Naive thymus-derived CD4-positive, alpha-beta T cell (primary cell): ENCODE data around the gene PSME3. TPM values are rescaled to one million over a fixed set of nuclear protein-coding genes. Genes with fewer than 3 reads are reported as not detected.

Experiments used
- ATAC-seq: fragments of 150-1000 bp; cut with Tn5 transposase; 2 replicates; pipeline ENCODE4 v1.10.0; 2021; ENCODE audit warnings: mild to moderate bottlenecking, moderate library complexity
- CTCF ChIA-PET: fragments of 350-600 bp; sonication (Branson Sonifier 250); formaldehyde crosslinking; loops from one replicate; lab custom pipeline; 2021; ENCODE audit warnings: antibody characterized with exemption; lab: Charles Lee
- POLR2A ChIA-PET: fragments of 350-600 bp; sonication (Branson Sonifier 250); formaldehyde crosslinking; loops from one replicate; lab custom pipeline; 2021; ENCODE audit warnings: antibody characterized with exemption, inconsistent platforms; lab: Charles Lee
- DNase-seq, 9 donors: peaks; one replicate each; pipeline versions ENCODE4 v3.0.0 to v3.0.0-alpha.2; 2020 to 2022; ENCODE audit warnings: mixed read lengths in 1 of 9
- H3K27ac ChIP-seq: one replicate; pipeline ENCODE4 v1.7.0; 2013; ENCODE audit warnings: mild to moderate bottlenecking, low read depth, low read length, moderate library complexity
- H3K27me3 ChIP-seq, 2 donors: one replicate each; pipeline ENCODE4 v1.7.0; 2013; ENCODE audit warnings: low read length in 2 of 2, mild to moderate bottlenecking in 2 of 2, moderate library complexity in 2 of 2; ENCODE audit not compliant: control insufficient read depth in 2 of 2, insufficient read depth in 2 of 2
- H3K36me3 ChIP-seq, 3 experiments: 1 replicate in 2 of 3; 2 replicates in 1 of 3; pipeline ENCODE4 v1.7.0; 2013; ENCODE audit warnings: low read length in 3 of 3, mild to moderate bottlenecking in 3 of 3, moderate library complexity in 1 of 3; ENCODE audit not compliant: insufficient read depth in 3 of 3, control insufficient read depth in 2 of 3
- H3K4me1 ChIP-seq, 2 donors: one replicate each; pipeline ENCODE4 v1.7.0; 2013; ENCODE audit warnings: low read length in 2 of 2, mild to moderate bottlenecking in 2 of 2, moderate library complexity in 1 of 2; ENCODE audit not compliant: control insufficient read depth in 2 of 2, insufficient read depth in 2 of 2
- H3K4me3 ChIP-seq: 2 replicates; pipeline ENCODE4 v1.7.0; 2013; ENCODE audit warnings: mild to moderate bottlenecking, low read length
- H3K9me3 ChIP-seq, 3 experiments: 1 replicate in 2 of 3; 2 replicates in 1 of 3; pipeline ENCODE4 v1.7.0; 2013; ENCODE audit warnings: low read length in 3 of 3; ENCODE audit not compliant: control insufficient read depth in 2 of 3
- H3K27ac Mint-ChIP-seq, 9 donors: one replicate each; pipeline ENCODE4 v1.8.0; 2020 to 2022; ENCODE audit warnings: mixed read lengths in 9 of 9, mild to moderate bottlenecking in 8 of 9, moderate library complexity in 5 of 9, inconsistent platforms in 2 of 9
- H3K27me3 Mint-ChIP-seq, 5 donors: one replicate each; pipeline ENCODE4 v1.8.0; 2021 to 2022; ENCODE audit warnings: mixed read lengths in 5 of 5, mild to moderate bottlenecking in 1 of 5
- H3K36me3 Mint-ChIP-seq, 5 donors: one replicate each; pipeline ENCODE4 v1.8.0; 2020 to 2022; ENCODE audit warnings: mixed read lengths in 5 of 5, mild to moderate bottlenecking in 3 of 5, inconsistent platforms in 1 of 5
- H3K4me1 Mint-ChIP-seq, 7 donors: one replicate each; pipeline ENCODE4 v1.8.0; 2020 to 2022; ENCODE audit warnings: mixed read lengths in 7 of 7, mild to moderate bottlenecking in 3 of 7, inconsistent platforms in 1 of 7
- H3K4me3 Mint-ChIP-seq, 10 donors: one replicate each; pipeline ENCODE4 v1.8.0; 2020 to 2022; ENCODE audit warnings: mild to moderate bottlenecking in 10 of 10, mixed read lengths in 10 of 10, moderate library complexity in 6 of 10, inconsistent platforms in 2 of 10
- H3K9me3 Mint-ChIP-seq, 11 donors: one replicate each; pipeline ENCODE4 v1.8.0; 2020 to 2022; ENCODE audit warnings: mixed read lengths in 11 of 11, mild to moderate bottlenecking in 4 of 11, inconsistent platforms in 1 of 11, moderate library complexity in 1 of 11
- intact Hi-C, 2 donors: fragments of 100-400 bp; cut with micrococcal nuclease; formaldehyde crosslinking; loops; one replicate each; pipeline ENCODE4 v1.15.1; 2023
- polyA plus RNA-seq, 2 donors: library from polyadenylated mRNA; unstranded; fragments of 300-500 nt; fragmentation: Illumina TruSeq; gene quantifications; one replicate each; pipeline ENCODE4 v1.2.3, GENCODE V29; 2021
- total RNA-seq, 6 experiments: library from RNA in 5 of 6; stranded (reverse) in 5 of 6; gene quantifications; 1 replicate in 5 of 6; 2 replicates in 1 of 6; pipeline ENCODE4 v1.2.3 and lab custom pipeline; 2021 to 2026

The PSME3 gene
- total and polyA plus RNA-seq, 7 experiments from 2014 or later = 53.8 to 116 (median 74.6) TPM

DNA sequence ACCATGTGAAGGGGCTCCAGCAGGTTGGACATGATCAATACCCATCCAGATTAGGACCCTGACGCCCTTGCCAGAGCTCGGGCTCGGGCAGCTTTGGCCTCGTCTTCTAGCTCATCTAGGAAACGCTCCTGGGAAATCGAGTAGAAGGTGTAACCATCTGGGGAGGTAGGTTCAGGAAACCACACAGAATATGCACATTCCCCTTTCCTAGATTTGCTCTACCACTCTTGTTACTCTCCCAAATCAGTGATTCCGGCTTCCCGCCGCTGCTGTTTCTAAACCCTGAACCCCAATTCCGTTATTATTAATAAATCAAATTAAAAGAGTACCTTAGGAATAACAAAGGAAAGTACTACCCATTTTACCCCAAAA is 35.2 kb upstream of the PSME3 start:
- no peak for DNase-seq
- Mint-ChIP-seq H3K9me3 (peaks cover 0 to 2% (median 0%) of the 10 kb centered on the region in 11 donors), H3K27me3 (peaks cover 0 to 19% (median 0%) of the 10 kb centered on the region in 5 donors), H3K36me3 (peaks cover 0 to 13% (median 5%) of the 10 kb centered on the region in 5 donors), H3K4me3 (peak overlapping the region; percentile 88 to 97 (median 94)), H3K27ac (peak overlapping the region in 8 of 9 donors; percentile 68 to 93 (median 84)), H3K4me1 (peaks cover 22 to 34% (median 31%) of the 10 kb centered on the region in 7 donors)
- intact Hi-C loops = loop anchor here (1.0 kb wide), 1 partner anchor 26 kb away; the partner anchor contains the start of gene BECN1 (in 2 of the 2)
- ChIA-PET CTCF (interaction anchor here (0.7 to 1.0 kb wide), 2 partner anchors 26 to 38 kb away, joined by 3 to 6 read pairs; partner anchors contain the start of gene BECN1), POLR2A (interaction anchor here (0.6 to 4.2 kb wide), 5 partner anchors 8 to 682 kb away, joined by 3 to 19 read pairs (median 3); partner anchors contain the start of genes BECN1, PSME3 and VPS25)
- H3K36me3 ChIP-seq = peaks cover 0 to 4% (median 0%) of the 10 kb centered on the region in 3 experiments
- H3K27ac ChIP-seq = peak overlapping the region; percentile 76
- no peaks in the 10 kb centered on the region for H3K9me3 ChIP-seq
- no peaks in the 10 kb centered on the region for H3K27me3 ChIP-seq
- H3K4me1 ChIP-seq = peaks cover 8 to 10% of the 10 kb centered on the region in 2 donors
- H3K4me3 ChIP-seq = peak overlapping the region; percentile 98
- ATAC-seq = no peak

DNA sequence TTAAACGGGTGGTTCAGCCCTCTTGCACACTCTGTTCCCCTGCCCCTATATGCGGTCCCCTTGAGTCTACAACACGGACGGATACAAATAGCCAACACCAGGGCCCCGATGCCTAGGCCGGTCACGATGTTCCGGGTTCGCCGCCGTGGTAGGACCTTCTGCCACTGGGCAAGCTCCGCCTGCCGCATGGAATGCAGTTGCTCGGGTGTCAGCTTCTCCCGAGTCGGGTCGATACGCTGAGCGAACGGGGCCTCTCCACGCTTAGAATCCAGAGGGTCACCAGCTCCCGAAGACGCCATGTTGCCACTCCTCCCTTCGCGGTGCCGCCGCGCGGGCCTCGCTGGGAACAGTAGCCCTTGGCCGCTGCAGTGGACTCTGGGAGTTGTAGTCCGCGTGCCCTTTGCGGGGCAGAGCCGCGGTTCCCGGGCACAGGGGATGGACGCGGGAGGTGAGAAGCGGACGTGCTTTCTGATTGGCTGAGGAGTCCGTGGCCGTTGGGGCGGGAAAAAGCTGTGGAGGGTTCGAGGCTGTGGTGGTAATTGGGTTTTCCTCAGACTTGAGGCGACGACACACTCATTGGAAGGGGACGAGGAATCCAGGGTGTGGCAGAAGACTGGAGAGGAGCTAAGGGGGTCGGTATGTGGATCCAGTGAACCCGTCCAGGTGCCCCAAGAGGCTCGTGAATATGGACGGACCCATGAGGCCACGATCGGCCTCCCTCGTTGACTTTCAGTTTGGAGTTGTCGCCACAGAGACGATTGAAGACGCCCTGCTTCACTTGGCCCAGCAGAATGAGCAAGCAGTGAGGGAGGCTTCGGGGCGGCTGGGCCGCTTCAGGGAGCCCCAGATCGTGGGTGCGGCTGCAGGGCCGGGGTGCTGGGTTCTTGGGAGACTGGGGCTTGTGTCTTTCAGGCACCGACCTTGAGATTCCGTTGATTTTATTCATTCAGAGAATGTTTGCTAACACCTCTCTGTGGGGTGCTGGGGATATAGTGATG is 34.5 kb upstream of the PSME3 start, which contains the start of the genes CNTD1 and COA3:
Gene CNTD1, plus strand, starts transcription at position 479 of the 998 bp plus-strand sequence. Its CDS starts 207 bp downstream, at position 686.
Gene COA3, minus strand, starts transcription at position 322 of the 998 bp plus-strand sequence. Its CDS starts 23 bp downstream, at position 299.
- Histone ChIP-seq H3K4me3 (peak within 1 kb of the TSS; percentile 98), H3K36me3 (peaks cover 0 to 4% (median 0%) of the 10 kb centered on the region in 3 experiments), H3K4me1 (peaks cover 8 to 10% of the 10 kb centered on the region in 2 donors), H3K27ac (peak within 1 kb of the TSS; percentile 76), H3K9me3 (no peaks in the 10 kb centered on the region), H3K27me3 (no peaks in the 10 kb centered on the region)
- ATAC-seq (peak; percentile 99), DNase-seq (peak; percentile 50 to 84 (median 58))
- H3K36me3 Mint-ChIP-seq = peaks cover 0 to 13% (median 5%) of the 10 kb centered on the region in 5 donors
- H3K27me3 Mint-ChIP-seq = peaks cover 0 to 19% (median 0%) of the 10 kb centered on the region in 5 donors
- ChIA-PET CTCF (interaction anchor here (0.7 to 1.0 kb wide), 2 partner anchors 25 to 39 kb away, joined by 3 to 6 read pairs; partner anchors contain the start of gene BECN1), POLR2A (interaction anchor here (0.5 to 4.2 kb wide), 7 partner anchors 25 to 683 kb away, joined by 3 to 19 read pairs (median 3); partner anchors contain the start of genes BECN1, PSME3 and VPS25)
- H3K9me3 Mint-ChIP-seq = peaks cover 0 to 2% (median 0%) of the 10 kb centered on the region in 11 donors
- H3K27ac Mint-ChIP-seq = peak within 1 kb of the TSS; percentile 68 to 93 (median 82)
- H3K4me3 Mint-ChIP-seq = peak within 1 kb of the TSS; percentile 88 to 97 (median 94)
- peaks cover 22 to 34% (median 31%) of the 10 kb centered on the region in 7 donors for H3K4me1 Mint-ChIP-seq
- intact Hi-C loops = loop anchor here (1.0 kb wide), 1 partner anchor 26 kb away; the partner anchor contains the start of gene BECN1 (in 2 of the 2)

DNA sequence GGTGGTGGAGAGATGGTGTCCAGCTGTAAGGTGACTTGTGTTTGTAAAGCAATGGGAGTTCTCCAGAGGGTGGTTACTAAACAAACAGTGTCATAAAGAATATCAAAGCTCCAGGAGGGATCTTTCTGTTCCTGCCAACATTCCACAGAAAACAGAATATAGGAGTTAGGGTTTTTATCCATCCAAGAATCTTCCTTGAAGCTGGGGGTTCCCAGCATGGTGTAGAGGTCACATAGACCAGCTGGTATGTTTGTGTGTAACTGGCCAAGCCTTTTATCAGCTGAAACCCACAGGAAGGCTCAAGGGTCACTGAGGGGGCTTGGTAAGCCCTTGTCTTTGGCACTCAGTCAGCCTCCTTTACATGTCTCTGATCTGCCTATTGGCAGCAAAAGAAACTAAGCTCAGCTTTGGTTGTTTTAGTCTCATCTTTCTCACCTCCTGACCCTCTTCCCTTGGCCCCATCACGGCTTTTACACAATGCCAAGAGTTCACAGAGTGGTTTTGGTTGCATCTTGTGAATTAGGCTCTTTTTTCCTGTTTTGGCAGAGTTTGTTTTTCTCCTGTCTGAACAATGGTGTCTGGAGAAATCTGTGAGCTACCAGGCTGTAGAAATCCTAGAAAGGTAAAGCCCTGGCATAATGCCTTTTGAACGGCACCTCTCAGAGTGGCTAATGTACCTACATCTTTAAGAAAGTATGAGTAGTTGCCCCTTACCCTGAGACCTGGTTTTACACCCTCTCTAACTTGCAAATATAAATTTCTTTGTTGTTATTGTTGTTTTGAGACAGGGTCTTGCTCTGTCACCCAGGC is 29.9 kb upstream of the PSME3 start:
- Mint-ChIP-seq H3K27me3 (peaks cover 0 to 20% (median 0%) of the 10 kb centered on the region in 5 donors), H3K9me3 (no peaks in the 10 kb centered on the region), H3K36me3 (peaks cover 0 to 4% (median 0%) of the 10 kb centered on the region in 5 donors), H3K4me1 (peaks cover 6 to 10% (median 7%) of the 10 kb centered on the region in 7 donors), H3K27ac (no peak overlapping the region), H3K4me3 (no peak overlapping the region)
- H3K27me3 ChIP-seq = no peaks in the 10 kb centered on the region
- POLR2A ChIA-PET = interaction anchor here (0.6 to 1.0 kb wide), 2 partner anchors 21 to 30 kb away, joined by 3 to 10 read pairs; partner anchors contain the start of genes BECN1 and VPS25
- no peaks in the 10 kb centered on the region for H3K9me3 ChIP-seq
- no peaks in the 10 kb centered on the region for H3K4me1 ChIP-seq
- H3K4me3 ChIP-seq = no peak overlapping the region
- CTCF ChIA-PET = interaction anchor here (0.6 to 0.9 kb wide), 2 partner anchors 12 to 889 kb away, joined by 3 read pairs; no protein-coding TSS in a partner anchor
- H3K36me3 ChIP-seq = peaks cover 0 to 3% (median 0%) of the 10 kb centered on the region in 3 experiments
- H3K27ac ChIP-seq = no peak overlapping the region
- DNase-seq (no peak), ATAC-seq (no peak)
- intact Hi-C loops = no loop called here

DNA sequence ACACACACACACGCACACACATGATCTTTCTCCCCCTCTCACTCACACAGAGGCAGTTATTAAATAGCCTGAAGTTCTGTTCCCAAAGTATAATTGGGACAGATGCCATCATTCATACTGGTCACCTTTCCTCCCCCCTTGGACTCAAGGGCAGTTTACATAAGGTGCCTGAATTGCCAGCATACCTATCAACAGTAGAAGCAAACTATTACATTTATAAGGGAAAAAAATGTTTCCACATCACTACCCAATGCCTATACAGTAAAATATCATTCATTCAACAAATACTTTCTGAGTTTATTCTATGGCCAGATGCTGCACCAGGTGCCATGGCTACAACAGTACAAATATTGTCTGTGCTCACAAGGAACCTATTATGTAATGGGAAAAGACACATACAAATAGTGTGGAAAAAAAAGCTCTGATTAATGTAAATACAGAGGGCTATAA is 28.3 kb upstream of the PSME3 start:
- Mint-ChIP-seq H3K4me3 (no peak overlapping the region), H3K9me3 (no peaks in the 10 kb centered on the region), H3K27me3 (peaks cover 0 to 18% (median 0%) of the 10 kb centered on the region in 5 donors), H3K36me3 (peaks cover 0 to 4% (median 0%) of the 10 kb centered on the region in 5 donors), H3K27ac (no peak overlapping the region), H3K4me1 (no peaks in the 10 kb centered on the region)
- Histone ChIP-seq H3K9me3 (no peaks in the 10 kb centered on the region), H3K4me3 (no peak overlapping the region), H3K27ac (no peak overlapping the region), H3K36me3 (peaks cover 0 to 7% (median 6%) of the 10 kb centered on the region in 3 experiments), H3K27me3 (no peaks in the 10 kb centered on the region), H3K4me1 (no peaks in the 10 kb centered on the region)
- intact Hi-C loops = no loop called here
- POLR2A ChIA-PET = no interaction called here
- DNase-seq (no peak), ATAC-seq (no peak)
- CTCF ChIA-PET = no interaction called here

DNA sequence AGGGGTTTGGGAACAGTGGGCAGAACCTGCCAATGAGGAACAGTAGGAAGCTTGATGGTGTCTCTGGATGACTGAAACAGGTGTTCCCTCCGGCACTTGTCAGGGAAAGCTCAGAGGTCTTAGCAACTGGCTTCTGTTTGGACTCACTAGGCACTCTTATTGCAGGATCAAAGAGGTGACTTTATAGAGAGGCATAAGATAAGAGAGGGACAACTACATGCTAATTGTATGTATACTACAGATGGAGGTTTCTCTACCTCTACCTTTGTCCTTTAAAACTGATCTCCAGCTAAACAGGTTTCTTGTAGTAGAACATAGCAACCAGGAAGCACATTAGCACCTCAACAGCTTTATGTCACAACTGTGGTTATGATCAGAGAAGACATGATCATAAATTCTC is 26.9 kb upstream of the PSME3 start:
- H3K36me3 Mint-ChIP-seq = peaks cover 0 to 14% (median 6%) of the 10 kb centered on the region in 5 donors

More for the DNA sequence above, 26.9 kb upstream of the PSME3 start:
- Mint-ChIP-seq H3K27me3 (peaks cover 0 to 10% (median 0%) of the 10 kb centered on the region in 5 donors), H3K9me3 (no peaks in the 10 kb centered on the region), H3K4me3 (no peak overlapping the region), H3K4me1 (no peaks in the 10 kb centered on the region), H3K27ac (peak overlapping the region in 1 of 9 donors; percentile 53)
- intact Hi-C loops = no loop called here
- CTCF ChIA-PET = interaction anchor here (0.6 to 0.7 kb wide), 2 partner anchors 14 to 24 kb away, joined by 3 to 5 read pairs; no protein-coding TSS in a partner anchor
- Histone ChIP-seq H3K27me3 (no peaks in the 10 kb centered on the region), H3K9me3 (no peaks in the 10 kb centered on the region), H3K4me1 (no peaks in the 10 kb centered on the region), H3K36me3 (peaks cover 0 to 19% (median 11%) of the 10 kb centered on the region in 3 experiments), H3K27ac (no peak overlapping the region), H3K4me3 (no peak overlapping the region)
- DNase-seq (no peak), ATAC-seq (no peak)
- POLR2A ChIA-PET = interaction anchor here (0.6 to 1.7 kb wide), 3 partner anchors 9 to 21 kb away, joined by 3 to 4 read pairs (median 4); no protein-coding TSS in a partner anchor
